Hematopoietic multipotent progenitor cell treated with erythropoietin and hydrocortisone succinate and interleukin-3 and kit ligand, for 15 days (in vitro differentiated cells): ENCODE results near the gene EXOSC2.

Source experiments
- DNase-seq: peaks from one replicate; pipeline ENCODE4 v3.0.0-alpha.2; 2015; ENCODE audit warnings: low spot score

The EXOSC2 gene

GRCh38 chr9:130740218-130741023 is 46.8 kb downstream of the EXOSC2 start:
- no peak for DNase-seq

DNA sequence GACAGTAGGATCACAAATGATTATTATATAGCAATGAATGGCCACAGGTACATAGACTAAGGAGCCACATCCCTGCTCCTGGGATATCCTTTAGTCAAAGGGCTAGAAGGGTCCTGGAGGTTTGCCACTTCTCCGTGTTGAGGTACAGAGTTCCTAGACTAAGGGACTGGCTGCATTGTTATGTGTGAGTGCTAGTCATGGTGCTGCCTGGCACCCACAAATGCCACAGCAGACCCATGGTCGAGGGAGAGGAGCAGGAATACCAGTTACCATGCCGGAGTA is 47.4 kb downstream of the EXOSC2 start:
- DNase-seq: no peak

GRCh38 chr9:130741831-130742449 is 48.4 kb downstream of the EXOSC2 start:
- DNase-seq: no peak

DNA sequence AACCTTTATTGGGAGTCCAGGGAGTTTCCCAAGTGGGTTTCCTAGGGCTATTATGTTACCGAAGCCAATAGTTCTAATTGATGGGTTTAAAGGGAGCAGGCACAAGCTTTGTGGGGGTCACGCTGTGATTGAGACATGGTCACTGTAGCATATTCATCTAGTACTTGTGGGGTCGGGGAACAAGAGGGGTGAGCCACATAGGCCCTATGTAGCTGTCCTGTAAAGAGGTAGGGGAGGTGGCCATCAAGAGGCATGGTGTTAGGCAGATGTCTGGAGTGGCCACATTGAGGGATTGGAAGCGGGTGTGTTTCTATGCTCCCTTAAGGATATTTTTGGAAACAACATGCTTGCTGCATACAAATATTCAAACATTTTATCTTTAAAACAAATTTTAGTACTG is 50.1 kb downstream of the EXOSC2 start:
- no peak for DNase-seq

GRCh38 chr9:130745210-130745800 is 51.7 kb downstream of the EXOSC2 start:
- DNase-seq: no peak

GRCh38 chr9:130745829-130746228 is 52.2 kb downstream of the EXOSC2 start:
- no peak for DNase-seq

GRCh38 chr9:130746434-130747212 is 53.0 kb downstream of the EXOSC2 start:
- DNase-seq: no peak

DNA sequence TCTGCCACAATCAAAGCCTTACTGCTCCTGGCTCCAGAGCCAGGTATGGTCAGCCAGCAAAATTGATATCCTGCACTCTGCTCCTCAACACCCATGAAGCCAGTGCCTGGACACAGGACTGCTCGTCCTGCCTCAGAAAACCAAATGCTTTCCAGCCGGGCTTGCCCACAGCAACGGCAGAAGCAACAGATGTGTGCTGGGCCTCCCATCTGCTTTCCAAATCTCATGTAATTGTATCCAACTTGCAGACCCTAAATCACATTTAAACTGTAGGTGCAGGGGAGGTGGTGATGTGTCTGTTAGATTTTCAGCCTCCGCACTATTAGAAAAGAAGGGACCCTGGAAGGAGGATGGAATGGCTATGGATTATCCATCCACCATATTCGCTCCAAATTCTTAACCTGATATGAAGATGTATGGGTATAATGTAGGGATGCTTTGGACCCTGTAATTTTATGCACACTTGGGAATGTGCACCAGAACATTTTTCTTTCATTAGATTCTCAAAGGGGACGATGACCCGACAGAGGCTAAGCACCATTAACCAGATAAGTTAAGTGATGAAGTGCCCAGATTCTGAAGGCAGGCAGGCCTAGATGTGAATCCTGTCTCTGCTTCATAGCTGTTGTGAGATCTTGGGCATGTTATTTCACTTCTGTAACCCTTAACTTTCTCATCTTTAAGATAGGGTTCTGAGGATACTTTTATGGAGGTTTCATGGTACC is 58.2 kb downstream of the EXOSC2 start:
- no peak for DNase-seq
